Measurements from ENCODE around the gene WIPF1.

Gene WIPF1

GRCh38 chr2:174606336-174606735 lies 8.7 kb upstream of the WIPF1 start:
- Histone ChIP-seq H3K27me3 (ENCODE audit: control insufficient read depth, low read length) (no peaks in the 10 kb centered on the region), H3K4me2 (ENCODE audit: low read length) (no peak overlapping the region), H3K9me2 (replicated peaks; ENCODE audit: control insufficient read depth, low read length) (no peaks in the 10 kb centered on the region), H3K4me3 (ENCODE audit: low read length) (no peak overlapping the region), H3F3A (ENCODE audit: control insufficient read depth, insufficient read depth) (peaks cover 13% of the 10 kb centered on the region), H3K9me3 (ENCODE audit: control insufficient read depth, insufficient read depth, low read length) (no peaks in the 10 kb centered on the region), H3K79me2 (ENCODE audit: control insufficient read depth, low read length) (peaks cover 9% of the 10 kb centered on the region; the same call in 1 of the 2 replicates), H4K20me1 (ENCODE audit: control insufficient read depth, insufficient read depth, low read depth, low read length) (no peaks in the 10 kb centered on the region), H3K27ac (ENCODE audit: low read depth, low read length) (no peak overlapping the region), H3K4me1 (ENCODE audit: control insufficient read depth, low read length) (peaks cover 78% of the 10 kb centered on the region), H3K36me3 (ENCODE audit: control insufficient read depth, low read length) (peaks cover 9% of the 10 kb centered on the region)
- TF ChIP-seq, protein P1, sequence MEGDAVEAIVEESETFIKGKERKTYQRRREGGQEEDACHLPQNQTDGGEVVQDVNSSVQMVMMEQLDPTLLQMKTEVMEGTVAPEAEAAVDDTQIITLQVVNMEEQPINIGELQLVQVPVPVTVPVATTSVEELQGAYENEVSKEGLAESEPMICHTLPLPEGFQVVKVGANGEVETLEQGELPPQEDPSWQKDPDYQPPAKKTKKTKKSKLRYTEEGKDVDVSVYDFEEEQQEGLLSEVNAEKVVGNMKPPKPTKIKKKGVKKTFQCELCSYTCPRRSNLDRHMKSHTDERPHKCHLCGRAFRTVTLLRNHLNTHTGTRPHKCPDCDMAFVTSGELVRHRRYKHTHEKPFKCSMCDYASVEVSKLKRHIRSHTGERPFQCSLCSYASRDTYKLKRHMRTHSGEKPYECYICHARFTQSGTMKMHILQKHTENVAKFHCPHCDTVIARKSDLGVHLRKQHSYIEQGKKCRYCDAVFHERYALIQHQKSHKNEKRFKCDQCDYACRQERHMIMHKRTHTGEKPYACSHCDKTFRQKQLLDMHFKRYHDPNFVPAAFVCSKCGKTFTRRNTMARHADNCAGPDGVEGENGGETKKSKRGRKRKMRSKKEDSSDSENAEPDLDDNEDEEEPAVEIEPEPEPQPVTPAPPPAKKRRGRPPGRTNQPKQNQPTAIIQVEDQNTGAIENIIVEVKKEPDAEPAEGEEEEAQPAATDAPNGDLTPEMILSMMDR (IDR thresholded peaks at IDR 0.05; ENCODE audit: low read depth, low read length, poor library complexity, severe bottlenecking): no peak
- no peak for TF ChIP-seq EZH2phosphoT487 (IDR thresholded peaks at IDR 0.05; ENCODE audit: borderline replicate concordance, low read length)

DNA sequence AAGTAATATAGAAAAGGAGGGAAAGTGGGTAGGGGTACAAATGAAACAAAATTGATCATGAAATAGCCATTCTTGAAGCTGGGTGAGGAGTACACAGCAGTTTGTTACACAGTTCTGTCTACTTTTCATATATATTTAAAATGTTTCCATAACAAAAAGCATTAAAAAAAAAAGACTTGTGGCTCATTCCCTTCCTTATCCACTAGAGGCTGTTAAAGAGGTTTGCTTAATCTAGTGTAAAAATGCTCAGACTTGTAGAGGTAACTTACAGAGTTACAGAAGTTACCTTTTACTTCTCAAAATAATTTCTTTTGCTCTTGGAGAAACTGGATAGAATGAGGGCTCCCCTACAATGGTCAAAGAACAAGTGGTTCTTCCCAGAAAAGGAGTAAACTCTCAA lies 8.1 kb upstream of the WIPF1 start:
- no peak overlapping the region for H3K4me3 ChIP-seq (ENCODE audit: low read length)
- peaks cover 9% of the 10 kb centered on the region for H3K36me3 ChIP-seq (ENCODE audit: control insufficient read depth, low read length)
- H3K27ac ChIP-seq (ENCODE audit: low read depth, low read length): no peak overlapping the region
- peaks cover 9% of the 10 kb centered on the region; the same call in 1 of the 2 replicates for H3K79me2 ChIP-seq (ENCODE audit: control insufficient read depth, low read length)
- no peaks in the 10 kb centered on the region for H4K20me1 ChIP-seq (ENCODE audit: control insufficient read depth, insufficient read depth, low read depth, low read length)
- TF ChIP-seq, protein P1 (IDR thresholded peaks at IDR 0.05; ENCODE audit: low read depth, low read length, poor library complexity, severe bottlenecking): peak; percentile 61
- no peak for TF ChIP-seq EZH2phosphoT487 (IDR thresholded peaks at IDR 0.05; ENCODE audit: borderline replicate concordance, low read length)
- H3K9me2 ChIP-seq (replicated peaks; ENCODE audit: control insufficient read depth, low read length): no peaks in the 10 kb centered on the region
- peaks cover 78% of the 10 kb centered on the region for H3K4me1 ChIP-seq (ENCODE audit: control insufficient read depth, low read length)
- peaks cover 14% of the 10 kb centered on the region for H3F3A ChIP-seq (ENCODE audit: control insufficient read depth, insufficient read depth)
- peak overlapping the region; percentile 8; the same call in 1 of the 2 replicates for H3K4me2 ChIP-seq (ENCODE audit: low read length)
- no peaks in the 10 kb centered on the region for H3K9me3 ChIP-seq (ENCODE audit: control insufficient read depth, insufficient read depth, low read length)
- no peaks in the 10 kb centered on the region for H3K27me3 ChIP-seq (ENCODE audit: control insufficient read depth, low read length)

- peaks cover 6% of the 10 kb centered on the region; the same call in 1 of the 2 replicates for H3K9me3 ChIP-seq (ENCODE audit: control insufficient read depth, insufficient read depth, low read length)
- TF ChIP-seq, protein P1 (IDR thresholded peaks at IDR 0.05; ENCODE audit: low read depth, low read length, poor library complexity, severe bottlenecking): peak; percentile 83
- no peak for TF ChIP-seq EZH2phosphoT487 (IDR thresholded peaks at IDR 0.05; ENCODE audit: borderline replicate concordance, low read length)
- no peak overlapping the region for H3K27ac ChIP-seq (ENCODE audit: low read depth, low read length)
- no peaks in the 10 kb centered on the region for H4K20me1 ChIP-seq (ENCODE audit: control insufficient read depth, insufficient read depth, low read depth, low read length)
- no peaks in the 10 kb centered on the region for H3K9me2 ChIP-seq (replicated peaks; ENCODE audit: control insufficient read depth, low read length)
- peaks cover 22% of the 10 kb centered on the region for H3K79me2 ChIP-seq (ENCODE audit: control insufficient read depth, low read length)
- peaks cover 30% of the 10 kb centered on the region for H3F3A ChIP-seq (ENCODE audit: control insufficient read depth, insufficient read depth)
- H3K4me3 ChIP-seq (ENCODE audit: low read length): no peak overlapping the region
- peaks cover 78% of the 10 kb centered on the region for H3K4me1 ChIP-seq (ENCODE audit: control insufficient read depth, low read length)
- H3K4me2 ChIP-seq (ENCODE audit: low read length): peak overlapping the region; percentile 0; the same call in 1 of the 2 replicates
- H3K36me3 ChIP-seq (ENCODE audit: control insufficient read depth, low read length): peaks cover 10% of the 10 kb centered on the region; the same call in 1 of the 2 replicates
- no peaks in the 10 kb centered on the region for H3K27me3 ChIP-seq (ENCODE audit: control insufficient read depth, low read length)
Measured at GRCh38 chr2:174603280-174603679, 5.7 kb upstream of the WIPF1 start.
